GM12801 (cell line): ENCODE measurements around the gene ELP4.

Source experiments
- CTCF ChIP-seq: IDR thresholded peaks from one replicate; pipeline ENCODE4 v1.5.1; 2011; ENCODE audit warnings: control low read depth; ENCODE audit not compliant: insufficient read length; ENCODE audit errors: extremely low read depth

ELP4 gene

GRCh38 chr11:31823644-31824331 lies 314.2 kb downstream of the ELP4 start:
- no peak for TF ChIP-seq CTCF

GRCh38 chr11:31824332-31824878 lies 314.8 kb downstream of the ELP4 start:
- TF ChIP-seq CTCF, result no peak

- TF ChIP-seq CTCF, result no peak
Observed at GRCh38 chr11:31824879-31825837, 315.6 kb downstream of the ELP4 start.

GRCh38 chr11:31825838-31826484 lies 316.4 kb downstream of the ELP4 start:
- no peak for TF ChIP-seq CTCF

GRCh38 chr11:31826536-31827438 lies 317.2 kb downstream of the ELP4 start:
- TF ChIP-seq CTCF, result no peak

- no peak for TF ChIP-seq CTCF
Observed at GRCh38 chr11:31827455-31828206, 318.1 kb downstream of the ELP4 start.
